Omental fat pad (tissue), 4 donors: ENCODE measurements around the gene FMNL3. TPM values are rescaled to one million over a fixed set of nuclear protein-coding genes. Genes with fewer than 3 reads are reported as not detected.

ENCODE experiments used
- ATAC-seq: fragments of 150-250 bp; one replicate; pipeline ENCODE4 v1.9.1; 2016; ENCODE audit warnings: mild to moderate bottlenecking, moderate library complexity; ENCODE audit not compliant: low FRiP score
- DNase-seq: peaks from one replicate; pipeline ENCODE4 v3.0.0-alpha.2; 2019; ENCODE audit warnings: low spot score
- total RNA-seq, 4 donors: library from RNA; depleted of rRNA; stranded (reverse); fragments of >200 nt; gene quantifications; one replicate each; pipeline ENCODE4 v1.1.0, GENCODE V29; 2016
- TF ChIP-seq, protein P1 (sequence below), 3 donors: fragments of 450-650 bp; IDR thresholded peaks; one replicate each; pipeline ENCODE4 v1.5.1; 2016 to 2017; ENCODE audit warnings: antibody characterized with exemption in 3 of 3, mild to moderate bottlenecking in 3 of 3, moderate library complexity in 2 of 3

FMNL3 gene
- total RNA-seq, 4 donors from 2014 or later = 5.7 to 28.8 (median 22.1) TPM

- no peak for ATAC-seq
- no peak for DNase-seq
- TF ChIP-seq, protein P1, sequence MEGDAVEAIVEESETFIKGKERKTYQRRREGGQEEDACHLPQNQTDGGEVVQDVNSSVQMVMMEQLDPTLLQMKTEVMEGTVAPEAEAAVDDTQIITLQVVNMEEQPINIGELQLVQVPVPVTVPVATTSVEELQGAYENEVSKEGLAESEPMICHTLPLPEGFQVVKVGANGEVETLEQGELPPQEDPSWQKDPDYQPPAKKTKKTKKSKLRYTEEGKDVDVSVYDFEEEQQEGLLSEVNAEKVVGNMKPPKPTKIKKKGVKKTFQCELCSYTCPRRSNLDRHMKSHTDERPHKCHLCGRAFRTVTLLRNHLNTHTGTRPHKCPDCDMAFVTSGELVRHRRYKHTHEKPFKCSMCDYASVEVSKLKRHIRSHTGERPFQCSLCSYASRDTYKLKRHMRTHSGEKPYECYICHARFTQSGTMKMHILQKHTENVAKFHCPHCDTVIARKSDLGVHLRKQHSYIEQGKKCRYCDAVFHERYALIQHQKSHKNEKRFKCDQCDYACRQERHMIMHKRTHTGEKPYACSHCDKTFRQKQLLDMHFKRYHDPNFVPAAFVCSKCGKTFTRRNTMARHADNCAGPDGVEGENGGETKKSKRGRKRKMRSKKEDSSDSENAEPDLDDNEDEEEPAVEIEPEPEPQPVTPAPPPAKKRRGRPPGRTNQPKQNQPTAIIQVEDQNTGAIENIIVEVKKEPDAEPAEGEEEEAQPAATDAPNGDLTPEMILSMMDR (IDR thresholded peaks at IDR 0.05) = no peak
Measured at GRCh38 chr12:49687941-49688340, 19.3 kb downstream of the FMNL3 start.

DNA sequence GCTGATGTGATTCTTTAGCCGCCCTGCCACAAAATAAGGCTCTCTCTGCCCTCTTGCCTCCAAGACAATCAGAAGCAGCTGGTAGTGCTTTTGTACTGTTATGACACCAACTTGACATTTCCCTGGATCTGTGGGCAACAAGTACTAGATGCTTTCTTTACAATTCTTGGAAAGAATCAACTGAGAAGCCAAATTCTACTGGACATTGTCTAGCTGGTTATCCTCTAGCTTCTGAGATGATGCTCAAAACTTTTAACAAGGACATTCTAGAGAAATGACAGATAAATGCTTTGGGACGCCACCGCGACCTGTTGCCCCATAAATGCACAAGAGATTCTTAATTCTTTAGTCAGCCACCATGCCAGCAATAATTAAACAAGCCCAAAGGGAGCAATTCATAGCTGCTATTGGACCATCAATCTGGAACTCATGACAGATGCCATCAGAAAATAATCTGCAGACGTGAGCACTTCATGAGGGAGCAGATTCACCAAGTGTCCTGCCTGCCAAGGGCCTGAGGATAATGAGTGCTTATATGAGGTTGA is 22.8 kb downstream of the FMNL3 start:
- DNase-seq (no peak), ATAC-seq (no peak)
- TF ChIP-seq, protein P1 (IDR thresholded peaks at IDR 0.05) = no peak

- TF ChIP-seq, protein P1 (IDR thresholded peaks at IDR 0.05) = no peak
- no peak for DNase-seq
- ATAC-seq = no peak
Measured at GRCh38 chr12:49683599-49684309, 23.5 kb downstream of the FMNL3 start.

DNA sequence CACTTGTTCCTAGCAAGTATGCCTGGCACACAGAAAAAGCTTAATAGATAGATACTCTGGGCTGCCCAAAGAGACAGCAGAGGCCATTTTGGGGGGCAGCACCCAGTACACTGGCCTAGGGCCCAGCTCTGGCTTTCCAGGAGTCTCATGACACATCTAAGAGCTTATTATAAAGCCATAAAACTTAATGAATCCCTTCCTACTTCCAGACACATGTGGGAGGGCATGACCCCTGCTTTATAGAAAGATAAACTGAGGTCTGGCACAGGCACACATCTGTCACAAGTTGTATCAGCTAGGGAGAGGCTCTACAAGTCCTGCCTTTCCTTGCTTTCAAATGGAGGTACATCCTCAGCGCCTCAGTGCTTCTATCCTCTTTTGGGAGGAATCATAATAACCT is 27.1 kb downstream of the FMNL3 start:
- TF ChIP-seq, protein P1 (IDR thresholded peaks at IDR 0.05) = no peak
- ATAC-seq (no peak), DNase-seq (no peak)

GRCh38 chr12:49678711-49679110 is 28.5 kb downstream of the FMNL3 start:
- no peak for ATAC-seq
- no peak for DNase-seq
- TF ChIP-seq, protein P1 (IDR thresholded peaks at IDR 0.05) = no peak

- TF ChIP-seq, protein P1 (IDR thresholded peaks at IDR 0.05) = no peak
- ATAC-seq (no peak), DNase-seq (no peak)
Measured at GRCh38 chr12:49675137-49675536, 32.1 kb downstream of the FMNL3 start.
